ENCODE measurements around the gene GSG1L.

The GSG1L gene

GRCh38 chr16:28069971-28070794, 6.7 kb upstream of the GSG1L start:
- no peak for TF ChIP-seq CTCF (IDR thresholded peaks at IDR 0.05; ENCODE audit: low read depth, low read length)
- DNase-seq (ENCODE audit: extremely low read depth, low read depth) = no peak

- no peak for DNase-seq (ENCODE audit: extremely low read depth, low read depth)
- no peak for TF ChIP-seq CTCF (IDR thresholded peaks at IDR 0.05; ENCODE audit: low read depth, low read length)
Measured at GRCh38 chr16:28068976-28069375, 5.5 kb upstream of the GSG1L start.

- no peak for TF ChIP-seq CTCF (IDR thresholded peaks at IDR 0.05; ENCODE audit: low read depth, low read length)
- DNase-seq (ENCODE audit: extremely low read depth, low read depth) = no peak
Measured at GRCh38 chr16:28067604-28068379, 4.3 kb upstream of the GSG1L start.

GRCh38 chr16:28064706-28065249, 1.3 kb upstream of the GSG1L start:
- TF ChIP-seq CTCF (IDR thresholded peaks at IDR 0.05; ENCODE audit: low read depth, low read length) = no peak

GRCh38 chr16:28064150-28064549, 636 bp upstream of the GSG1L start:
- no peak for DNase-seq (ENCODE audit: extremely low read depth, low read depth)
- no peak for TF ChIP-seq CTCF (IDR thresholded peaks at IDR 0.05; ENCODE audit: low read depth, low read length)

More at GRCh38 chr16:28064706-28065249, 1.3 kb upstream of the GSG1L start:
- no peak for DNase-seq (ENCODE audit: extremely low read depth, low read depth)

- DNase-seq (ENCODE audit: extremely low read depth, low read depth) = no peak
- no peak for TF ChIP-seq CTCF (IDR thresholded peaks at IDR 0.05; ENCODE audit: low read depth, low read length)
Measured at GRCh38 chr16:28062847-28063521, 530 bp downstream of the GSG1L start.

Measured in AG09319 (cell line).